ENCODE measurements around the gene ATOH1. TPM values are rescaled to one million over a fixed set of nuclear protein-coding genes. Genes with fewer than 3 reads are reported as not detected.

ATOH1 gene
- total RNA-seq, 4 donors from 2014 or later, result under 0.01 TPM; not detected in 3

GRCh38 chr4:93852680-93853079 is 24.1 kb downstream of the ATOH1 start:
- H3K36me3 ChIP-seq, result no peaks in the 10 kb centered on the region
- H3K27ac ChIP-seq, result no peak overlapping the region
- no peak overlapping the region for H3K4me3 ChIP-seq
- no peaks in the 10 kb centered on the region for H3K9me3 ChIP-seq
- H3K27me3 ChIP-seq, result peaks cover 0 to 4% of the 10 kb centered on the region in 2 donors
- intact Hi-C loops (cut with DNase I; ENCODE audit: low total_unique reads), result no loop called here
- H3K4me1 ChIP-seq, result no peaks in the 10 kb centered on the region
- TF ChIP-seq POLR2A (IDR thresholded peaks at IDR 0.05) (no peak), CTCF (IDR thresholded peaks at IDR 0.05) (no peak)
- no peak for DNase-seq

- Histone ChIP-seq H3K36me3 (no peaks in the 10 kb centered on the region), H3K4me1 (no peaks in the 10 kb centered on the region), H3K4me3 (no peak overlapping the region), H3K9me3 (no peaks in the 10 kb centered on the region), H3K27ac (no peak overlapping the region), H3K27me3 (no peaks in the 10 kb centered on the region)
- no peak for DNase-seq
- TF ChIP-seq POLR2A (IDR thresholded peaks at IDR 0.05) (no peak), CTCF (IDR thresholded peaks at IDR 0.05) (no peak)
- intact Hi-C loops (cut with DNase I; ENCODE audit: low total_unique reads), result no loop called here
These were observed 27.4 kb downstream of the ATOH1 start for GRCh38 chr4:93855926-93856325.

DNA sequence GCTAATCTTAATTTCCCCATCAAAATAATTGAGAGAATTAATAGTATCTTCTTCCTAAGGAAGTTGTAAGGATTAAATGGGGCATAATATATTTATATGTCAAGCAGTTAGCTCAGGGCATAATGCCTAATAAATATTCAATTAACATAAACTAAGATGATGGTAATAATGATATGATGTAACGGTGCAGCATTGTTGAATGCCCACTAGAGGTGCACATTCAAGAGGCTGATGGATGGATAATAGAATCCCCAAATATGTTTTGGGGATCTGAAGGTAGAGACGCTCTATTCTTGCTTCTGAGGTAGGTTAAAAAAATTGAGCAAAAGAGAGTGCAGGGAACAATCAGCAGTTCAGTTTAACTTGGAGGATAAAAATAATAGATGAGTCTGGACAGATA is 37.1 kb downstream of the ATOH1 start:
- Histone ChIP-seq H3K4me3 (no peak overlapping the region), H3K9me3 (no peaks in the 10 kb centered on the region), H3K36me3 (no peaks in the 10 kb centered on the region), H3K27ac (no peak overlapping the region), H3K4me1 (no peaks in the 10 kb centered on the region), H3K27me3 (no peaks in the 10 kb centered on the region)
- TF ChIP-seq POLR2A (IDR thresholded peaks at IDR 0.05) (no peak), CTCF (IDR thresholded peaks at IDR 0.05) (no peak)
- DNase-seq, result no peak
- intact Hi-C loops (cut with DNase I; ENCODE audit: low total_unique reads), result no loop called here

DNA sequence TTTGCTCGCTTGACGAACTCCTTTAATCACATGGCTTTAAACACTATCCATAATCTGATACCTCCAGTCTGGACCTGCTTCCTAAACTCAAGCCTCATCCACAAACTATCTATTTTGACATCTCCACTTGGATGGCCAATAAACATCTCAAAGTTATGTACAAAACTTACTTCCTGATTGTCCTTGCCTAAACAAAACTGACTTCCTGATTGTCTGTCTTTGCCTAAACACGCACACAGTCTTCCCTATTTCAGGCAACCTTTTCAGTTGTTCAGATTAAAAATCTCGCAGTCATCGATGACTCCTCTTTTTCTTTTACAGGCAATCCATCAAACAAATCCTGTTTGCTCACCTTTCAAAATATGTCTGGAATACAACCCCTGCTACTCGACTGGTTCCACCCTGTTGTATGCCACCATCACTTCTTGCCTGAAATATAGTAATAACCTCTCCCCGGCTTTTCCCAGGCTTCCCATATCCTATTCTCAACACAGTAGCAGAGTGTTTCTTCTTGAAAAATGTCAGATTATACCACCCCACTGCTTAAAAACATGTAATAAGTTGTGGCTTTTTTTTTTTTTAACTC is 39.0 kb downstream of the ATOH1 start:
- Histone ChIP-seq H3K9me3 (no peaks in the 10 kb centered on the region), H3K4me1 (no peaks in the 10 kb centered on the region), H3K27ac (no peak overlapping the region), H3K27me3 (no peaks in the 10 kb centered on the region), H3K4me3 (no peak overlapping the region), H3K36me3 (no peaks in the 10 kb centered on the region)
- no peak for DNase-seq
- TF ChIP-seq CTCF (IDR thresholded peaks at IDR 0.05) (no peak), POLR2A (IDR thresholded peaks at IDR 0.05) (no peak)
- intact Hi-C loops (cut with DNase I; ENCODE audit: low total_unique reads), result no loop called here

DNA sequence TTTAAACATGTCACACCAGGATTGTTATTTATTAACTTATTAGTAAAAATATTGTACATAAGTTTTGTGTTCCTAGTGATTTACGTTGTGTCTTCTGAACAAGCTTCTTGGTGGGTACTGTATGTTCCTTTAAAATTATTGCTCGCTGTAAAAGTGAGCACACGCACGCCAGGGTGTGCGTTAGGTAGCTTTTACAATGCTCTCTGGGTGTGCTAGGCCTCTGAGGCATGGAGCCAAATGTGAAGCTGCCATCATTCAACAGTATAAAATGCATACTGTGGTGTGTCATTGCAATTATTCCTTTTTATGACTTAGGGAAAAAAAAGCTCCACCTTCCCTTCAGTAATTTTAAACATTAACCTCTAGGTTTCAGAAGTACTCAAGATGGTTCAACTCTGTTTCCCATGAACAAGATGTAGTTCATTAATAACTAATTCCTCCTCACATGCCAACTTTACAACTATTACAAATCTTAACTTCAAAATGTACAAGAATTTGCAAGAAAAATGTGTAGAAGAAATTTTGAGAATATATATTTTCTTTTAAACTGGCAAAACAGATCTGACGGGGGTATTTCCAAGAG is 42.4 kb downstream of the ATOH1 start:
- Histone ChIP-seq H3K27ac (no peak overlapping the region), H3K4me3 (no peak overlapping the region), H3K27me3 (no peaks in the 10 kb centered on the region), H3K4me1 (no peaks in the 10 kb centered on the region), H3K9me3 (no peaks in the 10 kb centered on the region), H3K36me3 (no peaks in the 10 kb centered on the region)
- TF ChIP-seq CTCF (IDR thresholded peaks at IDR 0.05), result no peak
- TF ChIP-seq POLR2A (IDR thresholded peaks at IDR 0.05), result no peak
- DNase-seq, result no peak
- intact Hi-C loops (cut with DNase I; ENCODE audit: low total_unique reads), result no loop called here

Data from uterus (tissue), 4 donors.